Esophagus (tissue), 2 donors: Measurements from ENCODE around the gene F13A1. TPM values are rescaled to one million over a fixed set of nuclear protein-coding genes. Genes with fewer than 3 reads are reported as not detected.

Experiments
- H3K27ac ChIP-seq, 2 donors: one replicate each; pipeline ENCODE4 v1.5.1; 2013; ENCODE audit warnings: low read depth in 2 of 2, mild to moderate bottlenecking in 2 of 2, inconsistent platforms in 1 of 2, low read length in 1 of 2, moderate library complexity in 1 of 2
- H3K27me3 ChIP-seq, 2 donors: one replicate each; pipeline ENCODE4 v1.6.1; 2013; ENCODE audit warnings: low read length in 2 of 2, control low read depth in 1 of 2, mild to moderate bottlenecking in 1 of 2; ENCODE audit not compliant: insufficient read depth in 2 of 2, control insufficient read depth in 1 of 2
- H3K36me3 ChIP-seq, 2 donors: one replicate each; pipeline ENCODE4 v1.6.1; 2013; ENCODE audit warnings: low read length in 1 of 2; ENCODE audit not compliant: control insufficient read depth in 2 of 2, insufficient read depth in 2 of 2
- H3K4me1 ChIP-seq, 2 donors: one replicate each; pipeline ENCODE4 v1.6.1; 2013; ENCODE audit warnings: low read length in 1 of 2; ENCODE audit not compliant: control insufficient read depth in 2 of 2, insufficient read depth in 2 of 2
- H3K4me3 ChIP-seq, 2 donors: one replicate each; pipeline ENCODE4 v1.5.1; 2013; ENCODE audit warnings: low read length in 2 of 2, mild to moderate bottlenecking in 2 of 2, low read depth in 1 of 2, moderate library complexity in 1 of 2
- H3K9me3 ChIP-seq, 2 donors: one replicate each; pipeline ENCODE4 v1.6.1; 2013; ENCODE audit warnings: mild to moderate bottlenecking in 2 of 2, low read depth in 1 of 2, low read length in 1 of 2, moderate library complexity in 1 of 2; ENCODE audit not compliant: control insufficient read depth in 2 of 2, insufficient read depth in 1 of 2
- WGBS, 2 donors: extraction: QIAGEN DNeasy Blood & Tissue Kit; methylation state at CpG; one replicate each; pipeline ENCODE4 v1.1.7; 2013; 5-methylcytosine and 5-hydroxymethylcytosine counted together
- polyA plus RNA-seq, 2 donors: library from polyadenylated mRNA; stranded (reverse); fragments of 200-250 nt; gene quantifications; one replicate each; pipeline ENCODE4 v1.2.3, GENCODE V29; 2013
- donor health status: healthy with polysubstance abuse.
- donor health status: Bipolar disorder and iron deficiency.

The F13A1 gene
- polyA plus RNA-seq = 1 to 10 TPM; 4.1 to 4.5 TPM

- peaks cover 0 to 12% of the 10 kb centered on the region in 2 donors for H3K27me3 ChIP-seq
Observed at GRCh38 chr6:6319952-6320811, at the start of gene F13A1. TSS of gene F13A1 (minus strand) at chr6:6320662. CDS start at chr6:6318664, 1,998 bp downstream.

GRCh38 chr6:6368684-6369052 lies 48.2 kb upstream of the F13A1 start:
- Histone ChIP-seq H3K27ac (no peak overlapping the region), H3K9me3 (no peaks in the 10 kb centered on the region), H3K4me3 (no peak overlapping the region), H3K4me1 (no peaks in the 10 kb centered on the region), H3K36me3 (no peaks in the 10 kb centered on the region), H3K27me3 (peaks cover 0 to 4% of the 10 kb centered on the region in 2 donors)
- 81 to 85% methylated on average over 1 of the region's 1 CpG for WGBS, 2 donors

More at GRCh38 chr6:6319952-6320811, at the start of gene F13A1:
- H3K4me1 ChIP-seq = no peaks in the 10 kb centered on the region
- H3K36me3 ChIP-seq = no peaks in the 10 kb centered on the region
- no peak within 1 kb of the TSS for H3K4me3 ChIP-seq
- 7 to 9% methylated on average over 39 of the region's 39 CpGs for WGBS, 2 donors
- no peak within 1 kb of the TSS for H3K27ac ChIP-seq
- peaks cover 0 to 2% of the 10 kb centered on the region in 2 donors for H3K9me3 ChIP-seq

- H3K36me3 ChIP-seq = no peaks in the 10 kb centered on the region
- no peaks in the 10 kb centered on the region for H3K4me1 ChIP-seq
- no peaks in the 10 kb centered on the region for H3K9me3 ChIP-seq
- no peak overlapping the region for H3K4me3 ChIP-seq
- H3K27me3 ChIP-seq = peaks cover 0 to 4% of the 10 kb centered on the region in 2 donors
- WGBS, 2 donors = 89 to 97% methylated on average over 3 of the region's 3 CpGs
- no peak overlapping the region for H3K27ac ChIP-seq
Observed at GRCh38 chr6:6368040-6368683, 47.7 kb upstream of the F13A1 start.

GRCh38 chr6:6366803-6367202 lies 46.3 kb upstream of the F13A1 start:
- Histone ChIP-seq H3K4me3 (no peak overlapping the region), H3K36me3 (no peaks in the 10 kb centered on the region), H3K9me3 (no peaks in the 10 kb centered on the region), H3K4me1 (no peaks in the 10 kb centered on the region), H3K27me3 (peaks cover 0 to 4% of the 10 kb centered on the region in 2 donors), H3K27ac (no peak overlapping the region)
- 66% methylated on average over 8 of the region's 8 CpGs for whole genome bisulfite sequencing, 2 donors

- 91 to 92% methylated on average over 4 of the region's 4 CpGs for WGBS, 2 donors
- no peaks in the 10 kb centered on the region for H3K9me3 ChIP-seq
- no peak overlapping the region for H3K27ac ChIP-seq
- H3K27me3 ChIP-seq = peaks cover 0 to 4% of the 10 kb centered on the region in 2 donors
- H3K4me3 ChIP-seq = no peak overlapping the region
- no peaks in the 10 kb centered on the region for H3K4me1 ChIP-seq
- H3K36me3 ChIP-seq = no peaks in the 10 kb centered on the region
Observed at GRCh38 chr6:6365242-6365641, 44.8 kb upstream of the F13A1 start.

- no peaks in the 10 kb centered on the region for H3K9me3 ChIP-seq
- no peaks in the 10 kb centered on the region for H3K36me3 ChIP-seq
- no peaks in the 10 kb centered on the region for H3K27me3 ChIP-seq
- no peaks in the 10 kb centered on the region for H3K4me1 ChIP-seq
- WGBS, 2 donors = 57 to 65% methylated on average over 5 of the region's 5 CpGs
- H3K27ac ChIP-seq = no peak overlapping the region
- H3K4me3 ChIP-seq = no peak overlapping the region
Observed at GRCh38 chr6:6362056-6362840, 41.8 kb upstream of the F13A1 start.

- Histone ChIP-seq H3K27ac (no peak overlapping the region), H3K4me1 (no peaks in the 10 kb centered on the region), H3K36me3 (no peaks in the 10 kb centered on the region), H3K4me3 (no peak overlapping the region), H3K9me3 (no peaks in the 10 kb centered on the region), H3K27me3 (no peaks in the 10 kb centered on the region)
- WGBS, 2 donors = 80 to 85% methylated on average over 3 of the region's 3 CpGs
Observed at GRCh38 chr6:6357530-6357929, 37.1 kb upstream of the F13A1 start.

GRCh38 chr6:6357032-6357431 lies 36.6 kb upstream of the F13A1 start:
- H3K4me3 ChIP-seq = no peak overlapping the region
- no peaks in the 10 kb centered on the region for H3K4me1 ChIP-seq
- WGBS, 2 donors = 55 to 62% methylated on average over 6 of the region's 6 CpGs
- no peaks in the 10 kb centered on the region for H3K36me3 ChIP-seq
- H3K27ac ChIP-seq = no peak overlapping the region
- H3K27me3 ChIP-seq = no peaks in the 10 kb centered on the region
- no peaks in the 10 kb centered on the region for H3K9me3 ChIP-seq

GRCh38 chr6:6352772-6353171 lies 32.3 kb upstream of the F13A1 start:
- no peak overlapping the region for H3K4me3 ChIP-seq
- peaks cover 0 to 3% of the 10 kb centered on the region in 2 donors for H3K27me3 ChIP-seq
- H3K36me3 ChIP-seq = no peaks in the 10 kb centered on the region
- no peaks in the 10 kb centered on the region for H3K9me3 ChIP-seq
- H3K4me1 ChIP-seq = no peaks in the 10 kb centered on the region
- WGBS, 2 donors = 92 to 95% methylated on average over 6 of the region's 6 CpGs
- H3K27ac ChIP-seq = no peak overlapping the region
